Body of pancreas (tissue), 4 donors: ENCODE data around the gene ANKRD55. TPM values are rescaled to one million over a fixed set of nuclear protein-coding genes. Genes with fewer than 3 reads are reported as not detected.

Source experiments
- ATAC-seq: fragments of 150-250 bp; one replicate; pipeline ENCODE4 v1.9.1; 2016
- DNase-seq, 4 donors: peaks; one replicate each; pipeline ENCODE4 v3.0.0-alpha.2; 2019
- H3K27ac ChIP-seq, 4 donors: fragments of 200-600 bp; sonication (generic); 1 replicate in 3 of 4; 2 replicates in 1 of 4; pipeline versions ENCODE4 v1.5.1 to v1.6.1; 2016 to 2019; ENCODE audit warnings: mild to moderate bottlenecking in 1 of 4, mixed read lengths in 1 of 4, moderate library complexity in 1 of 4
- H3K27me3 ChIP-seq, 2 donors: fragments of 200-600 bp; sonication (generic); one replicate each; pipeline ENCODE4 v1.6.0; 2016; ENCODE audit warnings: mild to moderate bottlenecking in 1 of 2
- H3K36me3 ChIP-seq, 2 donors: fragments of 200-600 bp; sonication (generic); replicated peaks in 1 of 2; 2 replicates each; pipeline ENCODE4 v1.5.1; 2016; ENCODE audit warnings: low read depth in 2 of 2; ENCODE audit not compliant: insufficient read depth in 1 of 2
- H3K4me1 ChIP-seq: fragments of 200-600 bp; sonication (generic); one replicate; pipeline ENCODE4 v1.6.0; 2016
- H3K4me3 ChIP-seq, 2 donors: fragments of 200-600 bp; sonication (generic); 1 replicate in 1 of 2; 2 replicates in 1 of 2; pipeline ENCODE4 v1.5.1; 2016 to 2019
- H3K9me3 ChIP-seq, 3 donors: fragments of 200-600 bp; sonication (generic); 1 replicate in 2 of 3; 2 replicates in 1 of 3; pipeline ENCODE4 v1.5.1; 2016
- CTCF ChIP-seq, 7 experiments: fragments of 450-650 bp in 4 of 7; fragments of 200-600 bp in 3 of 7; sonication (generic) in 3 of 7; IDR thresholded peaks; one replicate each; pipeline ENCODE4 v1.5.1; 2016 to 2019; ENCODE audit warnings: antibody characterized with exemption in 7 of 7
- POLR2A ChIP-seq, 3 donors: fragments of 450-650 bp; IDR thresholded peaks; one replicate each; pipeline ENCODE4 v1.6.1; 2016; ENCODE audit warnings: antibody characterized with exemption in 3 of 3, mild to moderate bottlenecking in 2 of 3
- WGBS, 2 donors: methylation state at CpG; one replicate each; pipeline ENCODE4 v1.1.5; 2017; 5-methylcytosine and 5-hydroxymethylcytosine counted together
- intact Hi-C: fragments of 100-400 bp; cut with DNase I; formaldehyde crosslinking; loops from one replicate; pipeline ENCODE4 v1.15.1; 2023
- total RNA-seq, 2 donors: library from RNA; depleted of rRNA; stranded (reverse); fragments of >200 nt; gene quantifications; one replicate each; pipeline ENCODE4 v1.1.0, GENCODE V29; 2016

Gene ANKRD55
- total RNA-seq, 2 donors from 2014 or later: not detected

GRCh38 chr5:56278335-56278753, 45.2 kb upstream of the ANKRD55 start:
- intact Hi-C loops: no loop called here
- no peaks in the 10 kb centered on the region for H3K9me3 ChIP-seq
- H3K27ac ChIP-seq: peak overlapping the region in 3 of 4 donors; percentile 7 to 60 (median 23)
- TF ChIP-seq POLR2A (IDR thresholded peaks at IDR 0.05): no peak
- no peak for TF ChIP-seq CTCF (IDR thresholded peaks at IDR 0.05)
- no peaks in the 10 kb centered on the region for H3K27me3 ChIP-seq
- H3K4me3 ChIP-seq: no peak overlapping the region
- peaks cover 38% of the 10 kb centered on the region for H3K4me1 ChIP-seq
- H3K36me3 ChIP-seq: no peaks in the 10 kb centered on the region
- 66 to 72% methylated on average over 7 of the region's 7 CpGs for WGBS, 2 donors
- ATAC-seq (peak; percentile 36), DNase-seq (peak in 1 of 4 donors; percentile 23)

DNA sequence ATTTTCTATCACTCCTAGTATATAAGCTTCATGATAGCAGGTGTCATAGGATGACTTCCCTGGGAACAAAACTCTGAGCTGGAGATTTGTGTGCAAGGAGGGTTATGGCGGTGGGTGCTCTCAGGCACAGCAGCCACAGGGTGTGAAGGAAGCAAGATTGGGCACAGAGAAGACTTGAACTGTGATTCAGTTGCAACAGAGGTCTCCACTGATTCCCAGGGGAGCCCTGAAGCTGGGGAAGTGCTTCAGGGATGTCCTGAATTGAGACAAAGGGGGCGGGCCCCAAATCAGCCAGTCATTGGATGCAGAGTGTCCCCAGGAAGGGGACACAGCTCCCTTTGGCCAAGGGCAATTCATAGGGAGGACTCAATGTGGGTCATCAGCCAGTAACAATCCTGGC, 44.4 kb upstream of the ANKRD55 start:
- no peak for DNase-seq
- Histone ChIP-seq H3K4me3 (no peak overlapping the region), H3K27ac (peak overlapping the region in 1 of 4 donors; percentile 60), H3K27me3 (no peaks in the 10 kb centered on the region), H3K9me3 (no peaks in the 10 kb centered on the region), H3K4me1 (peaks cover 32% of the 10 kb centered on the region), H3K36me3 (no peaks in the 10 kb centered on the region)
- ATAC-seq: no peak
- TF ChIP-seq POLR2A (IDR thresholded peaks at IDR 0.05) (no peak), CTCF (IDR thresholded peaks at IDR 0.05) (no peak)
- 98 to 100% methylated on average over 2 of the region's 2 CpGs for WGBS, 2 donors
- intact Hi-C loops: no loop called here

- intact Hi-C loops: loop anchor here (5.0 kb wide), 1 partner anchor 569 kb away; no protein-coding TSS in a partner anchor
- H3K36me3 ChIP-seq: no peaks in the 10 kb centered on the region
- ATAC-seq (no peak), DNase-seq (no peak)
- WGBS, 2 donors: 65 to 79% methylated on average over 4 of the region's 4 CpGs
- H3K9me3 ChIP-seq: no peaks in the 10 kb centered on the region
- no peak overlapping the region for H3K4me3 ChIP-seq
- H3K4me1 ChIP-seq: peaks cover 10% of the 10 kb centered on the region
- TF ChIP-seq POLR2A (IDR thresholded peaks at IDR 0.05) (no peak), CTCF (IDR thresholded peaks at IDR 0.05) (no peak)
- no peaks in the 10 kb centered on the region for H3K27me3 ChIP-seq
- no peak overlapping the region for H3K27ac ChIP-seq
Measured at GRCh38 chr5:56273376-56273955, 40.3 kb upstream of the ANKRD55 start.

DNA sequence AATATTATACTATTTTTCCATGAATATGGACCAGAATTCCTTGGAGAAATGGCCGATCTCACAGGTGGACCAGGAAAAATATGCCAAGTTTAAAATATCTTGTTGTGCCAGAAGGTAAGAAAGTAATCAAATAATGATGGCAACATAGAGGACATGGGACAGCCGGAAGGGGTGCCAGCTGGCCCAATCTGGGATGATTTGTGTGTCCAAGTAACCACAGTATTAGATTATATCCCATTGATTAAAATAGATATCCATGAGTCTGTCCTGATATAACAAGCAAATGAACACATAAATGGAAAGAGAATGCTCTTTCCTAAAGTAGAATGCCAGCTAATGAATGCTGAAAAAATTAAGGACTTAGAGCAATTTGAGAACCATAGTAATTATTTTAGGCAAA, 39.6 kb upstream of the ANKRD55 start:
- peaks cover 3% of the 10 kb centered on the region for H3K4me1 ChIP-seq
- intact Hi-C loops: loop anchor here (5.0 kb wide), 1 partner anchor 570 kb away; no protein-coding TSS in a partner anchor
- H3K4me3 ChIP-seq: no peak overlapping the region
- no peak overlapping the region for H3K27ac ChIP-seq
- no peaks in the 10 kb centered on the region for H3K36me3 ChIP-seq
- no peaks in the 10 kb centered on the region for H3K27me3 ChIP-seq
- TF ChIP-seq POLR2A (IDR thresholded peaks at IDR 0.05) (no peak), CTCF (IDR thresholded peaks at IDR 0.05) (no peak)
- DNase-seq (no peak), ATAC-seq (no peak)
- H3K9me3 ChIP-seq: no peaks in the 10 kb centered on the region
- WGBS, 2 donors: 29 to 41% methylated on average over 2 of the region's 2 CpGs
